Gastroesophageal sphincter (tissue), 3 donors: ENCODE results near the gene CPSF7.

ENCODE experiments used
- CTCF ChIP-seq, 4 experiments: fragments of 200-600 bp in 2 of 4; fragments of 450-650 bp in 2 of 4; sonication (generic) in 1 of 4; IDR thresholded peaks; one replicate each; pipeline ENCODE4 v1.5.1; 2017 to 2019; ENCODE audit warnings: antibody characterized with exemption in 4 of 4, mild to moderate bottlenecking in 2 of 4, moderate library complexity in 2 of 4
- POLR2A ChIP-seq, 2 donors: fragments of 450-650 bp; IDR thresholded peaks; one replicate each; pipeline ENCODE4 v1.6.1; 2017; ENCODE audit warnings: antibody characterized with exemption in 2 of 2, mild to moderate bottlenecking in 2 of 2, moderate library complexity in 1 of 2
- POLR2AphosphoS5 ChIP-seq: sonication (generic); formaldehyde crosslinking; IDR thresholded peaks from one replicate; pipeline ENCODE4 v1.6.1; 2017; ENCODE audit warnings: antibody characterized with exemption

GRCh38 chr11:61460474-61460881 is 30.7 kb upstream of the CPSF7 start:
- no peak for TF ChIP-seq POLR2A (IDR thresholded peaks at IDR 0.05)
- no peak for TF ChIP-seq CTCF (IDR thresholded peaks at IDR 0.05)
- TF ChIP-seq POLR2AphosphoS5: no peak
